Ammon's horn (tissue), 1 donor: ENCODE measurements around the gene GRK6.
A peak's percentile ranks its signal among the peaks of the same experiment; 100 is the strongest.
"Not testable (repeated sequence)": the region's sequence is repeated elsewhere in the genome, so short reads cannot be mapped to it uniquely, and the experiment has no call there.

Source experiments
- DNase-seq: peaks from one replicate; pipeline ENCODE4 v3.0.0-alpha.2; 2016; ENCODE audit warnings: low spot score

The GRK6 gene

DNA sequence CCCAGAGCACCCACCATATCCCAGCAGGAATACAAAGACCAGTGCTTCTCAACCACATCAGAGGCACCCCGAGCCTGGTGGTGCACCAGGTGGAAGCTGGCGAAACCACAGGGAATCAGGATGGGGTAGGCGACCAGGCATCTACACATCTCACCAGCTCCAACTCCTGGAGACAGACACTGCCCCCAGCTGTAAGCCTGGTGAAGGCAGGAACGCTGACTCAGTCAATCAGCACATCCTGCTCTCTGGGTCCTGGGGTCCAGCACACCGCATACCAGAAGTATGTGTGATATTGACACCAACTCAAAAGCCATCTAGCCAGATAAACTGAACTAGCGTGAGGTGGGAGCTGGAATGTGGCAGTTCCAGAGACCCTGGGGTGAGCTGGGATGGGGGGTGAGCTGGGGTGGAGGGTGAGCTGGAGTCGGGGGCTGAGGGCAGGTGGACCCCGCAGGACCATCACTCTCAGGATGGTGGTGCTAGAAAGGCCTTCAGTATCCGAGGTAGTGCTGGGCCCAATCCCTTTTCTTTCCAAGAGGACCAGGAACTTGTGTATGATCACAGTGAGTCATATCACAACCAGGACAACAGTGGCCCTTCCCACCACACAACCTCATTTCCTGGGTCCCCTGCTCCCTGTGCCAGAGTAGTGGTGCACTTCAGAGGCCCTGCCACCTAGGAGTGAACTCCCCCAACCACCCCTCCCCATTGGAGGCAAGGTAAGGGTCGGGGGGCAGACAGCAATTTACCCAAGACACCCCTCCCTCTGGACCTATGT, 44.5 kb downstream of the GRK6 start:
- no peak for DNase-seq

DNA sequence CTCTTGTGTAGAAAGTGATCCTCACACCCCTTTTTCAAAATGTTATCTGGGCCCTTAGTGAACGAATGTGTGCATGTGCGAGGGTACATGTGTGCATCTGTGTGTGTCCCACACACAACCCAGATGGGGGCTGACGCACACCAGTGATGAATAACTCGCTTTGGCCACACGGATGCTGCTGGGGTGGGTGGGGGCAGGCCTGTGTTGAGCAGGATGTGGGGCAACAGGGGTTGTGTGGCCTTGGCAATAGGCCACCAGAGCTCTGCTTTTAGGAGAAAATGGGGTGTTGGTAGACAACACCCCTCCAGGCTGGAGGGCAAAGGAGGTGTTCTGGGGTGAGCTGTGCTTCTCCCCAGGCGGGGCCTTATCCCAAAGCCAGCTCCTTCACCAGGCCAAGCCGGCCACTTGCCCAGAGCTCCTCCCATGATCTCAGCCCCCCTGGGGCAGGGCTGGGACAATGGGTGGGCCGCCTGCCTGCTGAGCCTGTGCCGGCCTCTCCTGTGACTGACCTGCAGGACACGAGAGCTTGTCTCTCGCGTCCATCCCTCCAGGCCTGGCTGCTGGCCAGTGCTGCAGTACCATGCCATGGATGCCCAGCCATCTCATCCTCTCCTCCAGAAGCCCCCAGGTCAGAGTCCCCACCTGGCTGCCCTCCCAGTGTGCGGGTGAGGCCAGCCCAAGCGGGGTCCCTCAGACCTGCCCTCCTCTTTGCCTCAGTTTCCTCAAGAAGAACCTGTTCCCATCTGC, 45.3 kb downstream of the GRK6 start:
- DNase-seq = no peak

DNA sequence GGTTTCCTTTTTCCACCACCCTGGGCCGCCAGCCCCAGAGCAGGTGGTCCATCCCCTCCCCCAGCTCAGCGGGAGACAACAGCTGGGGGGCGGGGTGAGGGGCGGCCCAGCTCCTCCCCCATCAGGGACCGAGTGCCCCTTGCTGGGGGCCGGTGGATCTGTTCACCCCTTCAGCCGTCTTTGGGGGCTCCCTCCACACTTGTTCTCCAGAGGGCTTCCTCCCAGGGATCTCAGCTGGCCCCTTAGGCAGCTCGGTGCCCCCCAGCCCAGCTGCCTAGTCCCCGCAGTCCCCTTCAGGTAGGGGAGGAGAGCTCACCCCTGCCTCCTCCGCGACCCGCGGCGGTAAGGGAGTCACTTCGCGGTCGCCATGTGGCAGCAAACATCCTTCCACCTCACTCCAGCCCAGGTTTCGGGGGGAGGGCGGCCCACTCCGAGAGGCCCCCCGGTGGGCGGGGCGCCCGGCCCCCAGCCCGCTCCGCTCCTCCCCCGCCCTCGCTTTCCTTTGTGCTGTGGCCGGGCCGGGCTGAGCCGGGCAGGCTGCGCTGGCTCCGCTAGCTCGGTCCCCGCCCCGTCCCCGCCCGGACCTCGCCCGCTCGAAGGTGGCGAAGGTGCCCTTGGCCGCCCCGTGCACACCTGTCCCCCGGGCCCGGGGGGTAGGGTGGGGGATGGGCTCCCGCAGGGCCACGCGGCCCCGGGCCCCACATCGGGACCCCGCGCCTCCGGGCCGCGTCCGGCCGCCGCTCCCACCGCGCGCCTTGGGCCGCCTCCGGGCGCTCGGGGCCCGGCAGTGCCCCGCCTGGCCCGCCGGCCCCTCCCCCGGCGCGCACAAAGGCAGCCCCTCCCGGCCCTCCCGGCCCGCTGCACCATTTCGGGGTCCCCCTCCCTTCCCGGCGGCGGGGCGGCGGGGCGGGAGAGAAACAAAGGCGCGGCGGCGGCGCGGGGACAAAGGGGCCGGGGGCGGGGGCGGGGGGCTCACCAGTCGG, 46.3 kb downstream of the GRK6 start:
- DNase-seq = no peak

DNA sequence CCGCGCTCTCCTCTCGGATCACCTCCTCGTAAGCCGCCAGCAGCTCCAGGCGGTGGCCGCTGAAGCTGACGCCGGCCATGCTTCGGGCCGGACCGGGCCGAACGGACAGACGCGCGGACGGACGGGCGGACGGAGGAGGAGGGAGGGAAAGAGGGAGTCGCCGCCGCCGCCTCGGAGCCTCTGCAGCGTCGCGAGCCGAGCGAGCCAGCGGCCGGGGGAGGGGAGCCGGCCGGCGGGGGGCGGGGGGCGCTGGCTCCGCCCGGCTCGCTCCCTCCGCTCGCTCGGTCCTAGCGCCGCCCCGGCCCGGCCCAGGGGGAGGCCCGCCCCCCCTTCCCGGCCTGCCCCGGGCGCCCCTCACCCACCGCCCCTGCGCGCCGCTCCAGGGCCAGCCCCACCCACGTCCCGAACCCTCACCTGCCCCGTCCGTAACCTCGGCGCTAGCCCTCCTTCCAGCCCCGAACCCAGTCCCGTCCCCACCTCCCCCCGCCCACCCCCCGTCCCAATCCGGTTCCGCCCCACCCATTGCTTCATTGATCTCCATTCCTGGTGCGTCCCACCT, 47.0 kb downstream of the GRK6 start, which contains the start of gene DBN1:
TSS of gene DBN1 (minus strand) at position 192 of the 559 bp plus-strand sequence. CDS start at position 79, 113 bp downstream.
- no peak for DNase-seq

DNA sequence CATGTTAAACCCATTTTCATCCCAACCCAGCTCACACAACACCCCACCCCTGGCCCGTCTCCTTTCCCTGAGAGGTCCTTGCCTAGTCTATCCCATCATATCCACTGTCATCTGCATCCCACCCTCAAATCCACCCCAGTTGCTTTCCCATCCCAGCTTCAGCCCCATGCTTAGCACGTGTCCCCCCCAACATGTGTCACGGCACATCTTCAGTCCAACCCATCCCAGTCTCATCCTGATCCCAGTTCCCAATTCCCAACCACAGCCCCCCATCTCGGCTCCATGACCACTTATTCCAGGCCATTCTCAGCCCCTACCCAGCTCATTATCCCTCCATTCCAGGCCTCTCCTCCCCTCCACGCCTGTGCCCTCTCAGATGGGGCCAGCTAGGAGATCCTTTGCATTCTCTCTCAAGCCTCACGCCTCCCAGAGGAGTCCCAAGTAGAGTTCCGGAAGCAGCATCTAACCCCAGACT, 47.6 kb downstream of the GRK6 start:
- DNase-seq = no peak

DNA sequence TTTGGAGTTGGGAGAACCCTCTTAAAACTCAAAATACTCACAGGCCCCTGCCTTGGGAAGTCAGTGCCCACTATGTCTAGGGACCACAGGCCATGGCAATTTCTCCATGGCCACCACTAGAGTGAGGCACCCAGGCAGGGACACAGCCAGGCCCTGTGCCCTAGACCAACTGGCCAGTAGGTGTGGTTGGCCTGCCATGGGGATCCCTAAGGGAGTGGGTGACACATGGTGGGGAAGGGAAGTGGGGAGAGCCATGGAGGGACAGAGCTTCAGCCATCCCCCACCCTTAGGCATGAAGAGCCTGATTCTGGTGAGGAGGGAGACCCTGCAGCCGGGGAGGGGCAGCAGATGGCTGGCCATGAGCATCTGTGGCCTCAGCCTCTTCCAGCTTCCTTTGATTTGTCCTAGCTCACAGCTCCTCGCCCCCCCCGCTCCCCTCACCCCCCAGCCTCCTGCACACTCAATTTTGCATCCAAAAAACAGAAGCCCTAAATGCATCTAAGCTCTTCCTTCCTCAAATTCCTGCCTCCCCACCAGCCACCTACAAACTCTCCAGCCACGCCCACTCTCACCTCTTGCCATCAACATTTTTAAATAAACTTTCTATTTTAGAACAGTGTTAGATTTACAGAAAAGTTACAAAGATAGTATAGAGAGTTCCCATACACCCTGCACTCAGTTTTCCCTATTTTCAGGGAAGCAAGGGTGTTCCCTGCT, 48.5 kb downstream of the GRK6 start:
- DNase-seq = no peak

DNA sequence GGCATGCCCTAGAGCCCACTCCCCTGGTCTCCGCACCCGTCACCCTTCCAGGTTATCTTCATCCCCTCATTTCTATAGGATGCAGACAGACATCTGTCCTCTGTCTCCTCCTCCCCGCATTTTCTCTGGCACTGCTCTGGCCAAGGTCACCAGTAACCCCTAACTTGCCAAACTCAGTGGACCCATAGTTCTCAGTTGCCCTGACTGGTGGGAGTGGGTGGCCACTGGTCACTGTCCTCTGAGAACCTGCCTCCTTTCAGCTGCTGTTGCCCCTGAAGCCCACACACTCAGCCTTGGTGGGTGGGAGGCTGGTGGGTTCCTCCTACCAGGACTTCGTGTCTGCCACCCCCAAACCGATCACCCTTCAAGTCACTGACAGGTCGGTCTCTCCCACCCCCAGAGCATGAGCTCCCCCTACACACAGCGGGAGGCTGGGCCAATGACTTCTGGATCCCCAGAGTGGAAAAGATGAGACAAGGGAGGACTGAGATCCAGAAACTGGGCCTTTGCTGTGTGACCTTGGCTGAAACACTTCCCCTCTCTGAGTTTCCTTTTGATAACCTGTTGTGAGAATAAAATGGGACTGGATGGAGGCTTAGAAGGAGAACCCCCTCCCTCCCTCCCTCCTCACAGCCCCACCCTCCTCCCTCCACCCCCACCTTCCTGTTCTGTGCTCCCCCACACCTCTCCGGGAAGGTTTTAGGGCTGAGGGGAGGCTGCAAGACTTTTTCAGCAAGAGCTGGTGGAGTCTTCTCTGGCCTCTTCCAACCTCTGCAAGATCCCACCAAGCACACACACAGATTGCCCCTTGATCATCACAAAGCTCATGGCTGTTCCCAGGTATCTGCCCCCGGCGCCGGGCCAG, 49.3 kb downstream of the GRK6 start:
- DNase-seq = no peak

DNA sequence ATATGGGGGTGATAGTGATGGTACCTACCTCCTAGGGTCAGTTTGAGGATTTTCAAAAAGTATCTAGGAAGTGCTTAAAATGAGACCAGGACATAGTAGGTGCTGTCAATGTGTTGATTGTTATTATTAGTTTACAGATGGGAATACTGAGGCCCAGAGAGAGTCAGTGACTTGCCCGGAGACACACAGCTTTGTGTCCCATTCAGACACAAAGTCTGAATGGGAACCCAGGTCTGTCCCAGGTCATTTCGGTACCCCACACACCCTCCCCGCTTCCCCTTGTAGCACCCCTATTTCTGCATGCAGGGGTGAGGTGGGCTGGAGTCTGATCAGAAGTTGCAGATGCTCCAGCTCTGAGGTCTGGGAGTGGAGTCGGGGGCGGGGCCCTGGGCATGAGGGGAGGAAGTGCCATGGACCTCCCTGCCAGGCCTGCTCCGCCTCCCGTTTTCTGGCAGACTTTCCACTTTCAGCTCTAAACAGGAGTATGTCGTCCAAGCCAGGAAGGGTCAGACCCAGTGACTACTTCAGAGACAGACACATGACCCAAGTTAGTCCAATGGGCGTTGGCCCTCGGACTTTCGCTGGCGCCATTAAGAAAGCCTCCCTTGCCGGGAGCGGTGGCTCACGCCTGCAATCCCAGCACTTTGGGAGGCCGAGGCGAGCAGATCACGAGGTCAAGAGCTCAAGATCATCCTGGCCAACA, 50.2 kb downstream of the GRK6 start:
- no peak for DNase-seq

DNA sequence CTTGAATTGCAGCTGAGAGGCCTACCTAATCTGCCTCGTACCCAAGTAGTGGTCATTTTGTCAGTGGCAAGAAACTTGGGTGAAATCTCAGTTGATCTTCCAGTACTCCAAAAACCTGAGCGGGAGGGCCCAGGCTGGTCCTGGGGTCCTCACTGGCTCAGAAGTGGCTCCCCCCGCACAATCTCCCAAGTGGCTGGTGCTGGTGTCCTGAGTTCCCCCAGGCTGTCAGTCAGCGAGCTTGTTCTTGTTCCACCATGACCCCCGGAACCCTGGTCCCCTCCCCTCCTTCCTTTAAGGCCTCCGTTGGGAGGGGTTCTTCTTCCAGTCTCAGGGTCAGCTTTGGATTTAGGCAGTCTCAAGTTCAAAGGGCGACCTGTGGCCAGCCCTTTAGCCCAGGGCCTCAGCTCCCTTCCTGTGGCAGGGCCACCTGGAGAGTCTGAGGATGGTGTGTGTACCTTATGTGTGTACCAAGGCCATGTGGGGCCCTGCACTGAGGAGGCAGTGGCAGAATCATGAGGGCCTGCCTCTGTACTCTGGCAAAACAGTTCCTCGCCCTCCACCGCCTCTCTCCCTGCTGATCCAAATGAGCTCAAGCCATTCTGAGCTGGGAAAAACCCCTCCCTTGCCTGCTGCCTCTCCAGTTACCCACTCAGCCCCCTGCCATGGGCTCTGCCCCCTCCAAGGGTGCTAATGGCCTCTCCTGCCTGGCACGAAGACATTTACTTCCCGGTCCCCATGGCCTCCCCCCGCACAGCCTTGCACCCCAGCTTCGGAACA, 51.4 kb downstream of the GRK6 start:
- DNase-seq = no peak

DNA sequence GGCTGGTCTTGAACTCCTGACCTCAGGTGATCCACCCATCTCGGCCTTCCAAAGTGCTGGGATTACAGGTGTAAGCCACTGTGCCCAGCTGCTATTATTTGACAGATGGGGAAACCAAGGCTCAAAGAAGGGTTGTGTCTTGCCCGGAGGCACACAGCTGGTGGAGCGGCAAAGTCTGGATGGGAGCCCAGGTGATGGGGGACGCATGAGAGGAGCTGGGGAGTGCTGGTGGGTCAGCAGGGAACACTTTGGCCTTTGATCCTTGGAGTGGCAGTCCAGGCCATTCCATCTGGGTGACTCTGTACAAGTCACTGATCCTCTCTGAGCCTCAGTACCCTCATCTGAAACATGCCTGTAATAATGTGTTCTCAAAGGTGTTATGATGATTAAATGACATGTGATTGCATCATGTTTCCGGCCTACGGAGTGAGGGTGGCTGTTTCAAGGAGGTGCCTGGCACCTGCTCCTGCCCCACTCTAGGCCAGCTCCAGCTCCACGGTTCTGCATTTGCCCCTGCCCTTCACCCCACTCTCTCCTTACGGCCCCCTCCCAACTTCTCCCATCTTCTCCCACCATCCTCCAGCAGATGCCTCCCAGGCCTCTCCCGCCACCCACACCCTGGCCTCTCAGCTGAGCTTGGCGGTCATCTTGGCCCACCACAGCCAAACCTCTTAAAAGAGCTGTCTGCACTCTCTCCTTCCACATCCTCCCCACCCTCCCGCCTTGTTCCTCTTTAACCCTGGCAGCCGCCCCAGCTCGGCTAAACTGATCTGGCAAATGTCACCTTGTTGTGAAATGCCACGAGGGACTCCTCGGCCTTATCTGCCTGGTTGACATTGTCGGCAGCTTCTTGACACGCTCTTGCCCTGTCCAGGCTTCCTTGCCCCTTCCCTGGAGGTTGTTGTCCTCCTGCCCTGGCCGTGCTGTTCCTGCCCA, 52.5 kb downstream of the GRK6 start:
- peak; percentile 59 for DNase-seq

DNA sequence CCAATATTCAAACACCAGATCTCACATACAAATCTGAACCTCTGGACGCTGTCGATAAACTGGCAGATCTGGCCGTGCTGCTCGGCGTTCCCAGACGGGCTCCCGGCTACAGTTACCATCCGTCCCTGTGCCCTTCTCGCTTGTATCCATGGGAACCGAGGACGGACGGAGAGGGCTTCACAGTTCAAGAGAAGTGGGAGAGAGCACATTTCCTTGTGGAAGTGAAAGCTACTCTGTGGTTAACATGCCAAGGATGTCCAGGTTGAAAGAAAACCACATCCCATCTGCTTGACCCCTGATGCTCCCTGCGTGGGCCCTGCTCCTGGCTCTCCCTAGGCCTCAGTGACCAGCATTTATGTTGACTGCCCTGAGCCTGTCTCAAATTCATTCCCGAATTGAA, 53.3 kb downstream of the GRK6 start:
- no peak for DNase-seq

DNA sequence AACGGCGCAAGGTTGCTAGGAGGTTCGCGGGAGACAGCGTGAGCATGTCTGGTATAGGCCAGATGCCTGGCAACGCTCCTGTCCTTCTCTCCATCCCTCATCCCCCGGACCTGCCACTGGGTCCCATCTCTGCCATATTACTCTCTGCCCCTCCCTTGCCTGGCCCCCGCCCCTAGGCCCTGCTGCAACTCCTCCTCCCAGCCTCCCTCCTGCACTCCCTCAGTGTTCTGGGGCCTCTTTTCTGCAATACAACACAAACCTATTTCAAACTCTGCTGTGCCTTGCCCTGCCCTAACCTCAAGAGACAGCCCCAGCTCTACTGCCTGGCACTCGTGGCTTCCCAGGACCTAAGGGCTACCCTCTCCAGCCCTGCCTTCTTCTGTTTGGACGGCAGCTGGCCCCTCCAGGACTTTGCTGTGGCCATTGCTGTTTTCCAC, 55.9 kb downstream of the GRK6 start:
- no peak for DNase-seq

DNA sequence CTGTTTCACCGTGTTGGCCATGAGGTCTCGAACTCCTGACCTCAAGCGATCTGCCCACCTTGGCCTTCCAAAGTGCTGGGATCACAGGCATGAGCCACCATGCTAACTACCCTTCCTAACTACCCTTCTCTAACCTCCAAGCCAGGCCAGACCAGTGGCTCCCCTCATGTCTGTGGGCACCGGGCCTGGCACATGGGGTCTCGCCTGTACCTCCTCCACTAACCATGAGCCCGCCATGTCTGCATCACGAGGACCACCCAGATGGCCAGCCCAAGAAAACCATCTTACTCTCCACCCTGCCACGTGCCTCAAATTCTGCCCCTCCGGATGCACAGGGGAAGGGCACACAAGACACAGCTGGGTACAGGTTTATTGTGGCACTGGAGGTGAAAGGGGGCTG, 56.6 kb downstream of the GRK6 start:
- no peak for DNase-seq

DNA sequence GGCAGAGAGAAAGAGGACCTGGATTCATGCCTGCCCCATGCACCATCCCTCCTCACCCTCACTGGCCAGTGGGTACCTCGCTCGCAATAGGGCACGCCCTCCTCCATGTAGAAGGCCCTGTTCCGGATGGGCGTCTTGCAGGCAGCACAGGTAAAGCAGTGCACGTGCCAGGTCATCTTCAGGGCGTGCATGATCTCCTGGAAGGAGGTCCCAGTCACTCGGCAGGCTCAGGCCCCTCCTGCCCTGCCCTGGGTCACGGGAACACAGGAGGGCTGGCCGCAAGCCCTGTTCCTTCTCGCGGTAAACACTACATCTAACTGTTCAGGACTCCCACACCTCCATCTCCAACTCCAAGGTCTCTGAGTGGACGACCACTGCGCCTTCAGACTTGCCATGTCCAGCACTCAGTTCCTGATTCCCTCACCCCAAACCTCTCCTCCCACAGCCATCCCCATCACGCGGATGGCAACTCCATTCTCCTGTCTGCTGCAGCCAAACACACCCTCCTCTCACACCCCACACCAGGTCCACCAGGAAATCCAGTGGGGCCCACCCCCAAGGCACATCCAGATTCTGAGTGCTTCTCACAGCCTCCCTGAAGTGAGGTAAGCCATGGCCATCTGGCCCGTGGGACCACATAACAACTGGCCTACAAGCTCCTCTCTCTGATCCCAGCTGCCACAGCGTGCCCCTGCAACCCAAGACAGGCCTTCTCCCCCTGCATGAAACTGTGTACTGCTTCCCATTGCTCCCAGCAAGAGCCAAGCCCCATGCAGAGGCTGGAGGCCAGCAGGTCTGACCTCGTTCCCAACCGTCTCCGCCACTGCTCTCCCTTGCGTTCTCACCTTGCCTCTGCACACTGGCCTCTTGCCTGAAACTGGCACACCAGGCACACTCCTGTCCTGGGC, 57.8 kb downstream of the GRK6 start:
- no peak for DNase-seq

DNA sequence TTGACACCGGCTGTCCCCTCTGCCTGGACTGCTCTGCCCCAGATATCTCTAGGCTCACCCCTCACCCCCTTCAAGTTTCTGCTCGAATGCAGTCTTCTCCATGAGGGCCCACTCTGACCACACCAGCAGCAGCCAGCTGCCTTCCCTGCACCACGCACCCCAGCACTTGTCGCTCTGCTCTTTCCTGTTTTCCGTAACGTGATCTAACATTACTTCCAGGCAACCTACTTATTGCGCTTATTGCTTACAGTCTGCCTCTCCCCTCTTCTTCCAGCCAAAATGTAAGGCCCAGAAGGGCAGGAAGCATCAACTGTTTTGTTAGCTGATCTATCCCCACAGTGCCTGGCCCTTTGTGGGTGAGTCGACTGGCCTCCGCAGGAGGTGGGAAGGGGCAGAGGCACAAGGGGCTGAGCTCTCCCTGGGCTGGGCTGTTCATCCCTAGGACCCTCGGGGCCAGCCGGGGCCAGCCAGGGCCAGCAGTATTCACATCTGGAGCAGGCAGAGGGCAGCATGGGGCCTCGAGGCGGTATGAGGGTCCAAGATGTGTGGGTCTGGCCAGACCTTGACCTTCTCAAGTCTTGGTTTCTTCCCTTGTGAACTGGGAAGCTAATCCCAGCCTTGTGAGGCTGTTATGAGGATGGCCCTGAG, 58.5 kb downstream of the GRK6 start:
- DNase-seq = no peak

DNA sequence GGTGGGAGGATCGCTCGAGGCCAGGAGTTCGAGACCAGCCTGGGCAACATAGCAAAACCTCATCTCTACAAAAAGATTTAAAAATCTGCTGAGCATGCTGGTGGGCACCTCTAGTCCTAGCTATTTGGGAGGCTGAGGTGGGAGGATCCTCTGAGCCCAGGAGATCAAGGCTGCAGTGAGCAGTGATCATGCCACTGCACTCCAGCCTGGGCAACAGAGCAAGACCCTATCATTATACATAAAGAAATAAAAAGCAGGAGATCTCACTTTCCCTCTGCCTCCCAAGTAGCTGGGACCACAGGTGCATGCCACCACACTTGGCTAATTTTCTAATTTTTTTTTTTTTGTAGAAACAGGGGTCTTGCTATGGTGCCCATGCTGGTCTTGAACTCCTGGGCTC, 59.3 kb downstream of the GRK6 start:
- DNase-seq = not testable (repeated sequence)
